ENCODE measurements around the gene LEPR.
A peak's percentile ranks its signal among the peaks of the same experiment; 100 is the strongest.

LEPR gene

DNA sequence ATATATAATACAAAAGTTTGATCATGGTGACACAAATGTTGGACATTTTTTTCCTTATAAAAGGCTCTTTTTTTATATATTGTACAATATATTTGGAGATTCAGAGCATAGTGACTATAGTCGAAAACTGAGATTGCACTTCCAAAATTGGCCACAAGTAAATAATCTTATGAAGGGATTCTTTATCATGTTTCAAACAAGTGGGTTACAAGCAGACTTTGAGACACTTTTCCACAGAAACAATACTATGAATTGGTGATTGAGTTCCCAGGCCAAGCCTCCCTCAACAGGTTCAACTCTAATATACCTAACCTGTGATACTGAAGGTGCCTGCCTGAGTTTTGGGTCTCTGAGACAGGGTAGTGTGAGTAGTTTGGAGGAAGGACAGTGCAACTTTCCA is 13.8 kb downstream of the LEPR start:
- peak overlapping the region; percentile 63 for H3K27ac ChIP-seq
- no peaks in the 10 kb centered on the region for H3K9me3 ChIP-seq (ENCODE audit: control insufficient read depth, low read length)
- no peak overlapping the region for H3K4me2 ChIP-seq (ENCODE audit: low read length)
- no peak overlapping the region for H3K9ac ChIP-seq
- H3K79me2 ChIP-seq, result no peaks in the 10 kb centered on the region
- no peaks in the 10 kb centered on the region for H3K36me3 ChIP-seq (ENCODE audit: control insufficient read depth, insufficient read depth, low read length)
- no peaks in the 10 kb centered on the region for H3K27me3 ChIP-seq (ENCODE audit: control insufficient read depth, insufficient read depth, low read length)
- TF ChIP-seq, protein P1, sequence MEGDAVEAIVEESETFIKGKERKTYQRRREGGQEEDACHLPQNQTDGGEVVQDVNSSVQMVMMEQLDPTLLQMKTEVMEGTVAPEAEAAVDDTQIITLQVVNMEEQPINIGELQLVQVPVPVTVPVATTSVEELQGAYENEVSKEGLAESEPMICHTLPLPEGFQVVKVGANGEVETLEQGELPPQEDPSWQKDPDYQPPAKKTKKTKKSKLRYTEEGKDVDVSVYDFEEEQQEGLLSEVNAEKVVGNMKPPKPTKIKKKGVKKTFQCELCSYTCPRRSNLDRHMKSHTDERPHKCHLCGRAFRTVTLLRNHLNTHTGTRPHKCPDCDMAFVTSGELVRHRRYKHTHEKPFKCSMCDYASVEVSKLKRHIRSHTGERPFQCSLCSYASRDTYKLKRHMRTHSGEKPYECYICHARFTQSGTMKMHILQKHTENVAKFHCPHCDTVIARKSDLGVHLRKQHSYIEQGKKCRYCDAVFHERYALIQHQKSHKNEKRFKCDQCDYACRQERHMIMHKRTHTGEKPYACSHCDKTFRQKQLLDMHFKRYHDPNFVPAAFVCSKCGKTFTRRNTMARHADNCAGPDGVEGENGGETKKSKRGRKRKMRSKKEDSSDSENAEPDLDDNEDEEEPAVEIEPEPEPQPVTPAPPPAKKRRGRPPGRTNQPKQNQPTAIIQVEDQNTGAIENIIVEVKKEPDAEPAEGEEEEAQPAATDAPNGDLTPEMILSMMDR (IDR thresholded peaks at IDR 0.05), result no peak
- H3K4me1 ChIP-seq, result peaks cover 15% of the 10 kb centered on the region
- H3K4me3 ChIP-seq (ENCODE audit: low read depth, low read length), result no peak overlapping the region
- no peak overlapping the region for H2AFZ ChIP-seq

GRCh38 chr1:65434760-65435159 is 14.3 kb downstream of the LEPR start:
- Histone ChIP-seq H3K4me1 (peaks cover 15% of the 10 kb centered on the region), H3K27me3 (ENCODE audit: control insufficient read depth, insufficient read depth, low read length) (no peaks in the 10 kb centered on the region), H3K9me3 (ENCODE audit: control insufficient read depth, low read length) (no peaks in the 10 kb centered on the region), H3K36me3 (ENCODE audit: control insufficient read depth, insufficient read depth, low read length) (no peaks in the 10 kb centered on the region), H3K79me2 (no peaks in the 10 kb centered on the region), H3K9ac (no peak overlapping the region), H3K4me2 (ENCODE audit: low read length) (no peak overlapping the region), H2AFZ (no peak overlapping the region), H3K4me3 (ENCODE audit: low read depth, low read length) (no peak overlapping the region), H3K27ac (peak overlapping the region; percentile 63)
- TF ChIP-seq, protein P1 (IDR thresholded peaks at IDR 0.05), result no peak

- no peak overlapping the region for H3K4me3 ChIP-seq (ENCODE audit: low read depth, low read length)
Observed at GRCh38 chr1:65435987-65436386, 15.5 kb downstream of the LEPR start.

DNA sequence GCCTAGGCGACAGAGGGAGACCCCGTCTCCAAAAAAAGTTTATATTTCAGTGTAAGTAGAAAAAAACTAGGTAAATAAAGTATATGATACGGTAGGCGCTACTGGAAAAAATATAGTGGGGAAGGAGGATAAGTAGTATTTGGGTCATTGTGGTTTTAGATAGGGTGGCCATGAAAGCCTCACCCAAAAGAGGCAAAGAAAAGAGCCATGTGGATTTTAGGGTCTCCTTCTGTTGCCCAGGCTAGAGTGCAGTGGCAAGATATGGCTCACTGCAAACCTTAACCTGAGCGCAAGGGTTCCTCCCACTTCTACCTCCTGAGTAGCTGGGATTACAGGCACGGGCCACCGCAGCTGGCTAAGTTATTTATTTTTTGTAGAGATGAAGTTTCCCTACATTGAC is 17.1 kb downstream of the LEPR start:
- no peaks in the 10 kb centered on the region for H3K27me3 ChIP-seq (ENCODE audit: control insufficient read depth, insufficient read depth, low read length)
- no peaks in the 10 kb centered on the region for H3K79me2 ChIP-seq
- H3K36me3 ChIP-seq (ENCODE audit: control insufficient read depth, insufficient read depth, low read length), result no peaks in the 10 kb centered on the region
- H3K4me2 ChIP-seq (ENCODE audit: low read length), result no peak overlapping the region
- no peak overlapping the region for H3K9ac ChIP-seq
- peaks cover 11% of the 10 kb centered on the region for H3K4me1 ChIP-seq
- no peaks in the 10 kb centered on the region for H3K9me3 ChIP-seq (ENCODE audit: control insufficient read depth, low read length)
- H3K27ac ChIP-seq, result no peak overlapping the region
- H2AFZ ChIP-seq, result no peak overlapping the region
- TF ChIP-seq, protein P1 (IDR thresholded peaks at IDR 0.05), result no peak
- no peak overlapping the region for H3K4me3 ChIP-seq (ENCODE audit: low read depth, low read length)

More at GRCh38 chr1:65435987-65436386, 15.5 kb downstream of the LEPR start:
- Histone ChIP-seq H3K4me1 (peaks cover 15% of the 10 kb centered on the region), H3K27ac (no peak overlapping the region), H3K9ac (no peak overlapping the region), H3K27me3 (ENCODE audit: control insufficient read depth, insufficient read depth, low read length) (no peaks in the 10 kb centered on the region), H2AFZ (no peak overlapping the region), H3K4me2 (ENCODE audit: low read length) (no peak overlapping the region), H3K36me3 (ENCODE audit: control insufficient read depth, insufficient read depth, low read length) (no peaks in the 10 kb centered on the region), H3K79me2 (no peaks in the 10 kb centered on the region), H3K9me3 (ENCODE audit: control insufficient read depth, low read length) (no peaks in the 10 kb centered on the region)
- TF ChIP-seq, protein P1 (IDR thresholded peaks at IDR 0.05), result no peak

DNA sequence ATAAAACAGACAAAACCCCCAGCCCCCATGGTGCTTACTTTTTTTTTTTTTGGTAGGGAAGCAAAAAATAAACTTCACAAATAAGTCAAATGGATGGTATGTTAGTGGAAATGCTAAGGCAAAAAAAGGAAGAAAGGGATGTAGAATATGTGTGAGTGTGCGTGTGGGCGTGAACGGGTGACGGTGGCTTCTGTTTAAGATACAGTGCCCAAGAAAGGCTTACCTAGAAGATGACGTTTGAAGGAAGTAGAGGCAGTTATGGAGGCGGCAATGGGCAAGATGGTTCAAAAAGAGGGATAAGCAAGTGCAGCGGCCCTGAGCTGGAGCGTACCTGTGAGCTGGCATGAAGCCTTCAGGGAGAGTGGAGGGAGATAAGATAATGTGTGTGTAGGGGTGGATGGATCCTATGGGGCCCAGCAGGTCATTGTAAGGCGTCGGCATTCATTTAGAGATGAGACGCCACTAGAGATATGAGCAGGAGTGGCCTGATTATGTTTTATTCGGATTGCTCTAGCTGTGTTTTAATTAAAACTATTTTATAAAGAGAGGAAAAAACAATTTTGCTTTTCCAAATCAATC is 19.9 kb downstream of the LEPR start:
- Histone ChIP-seq H3K9me3 (ENCODE audit: control insufficient read depth, low read length) (no peaks in the 10 kb centered on the region), H3K27me3 (ENCODE audit: control insufficient read depth, insufficient read depth, low read length) (no peaks in the 10 kb centered on the region), H2AFZ (no peak overlapping the region), H3K79me2 (no peaks in the 10 kb centered on the region), H3K4me2 (ENCODE audit: low read length) (no peak overlapping the region), H3K4me1 (peaks cover 2% of the 10 kb centered on the region), H3K4me3 (ENCODE audit: low read depth, low read length) (no peak overlapping the region), H3K9ac (no peak overlapping the region), H3K36me3 (ENCODE audit: control insufficient read depth, insufficient read depth, low read length) (no peaks in the 10 kb centered on the region), H3K27ac (no peak overlapping the region)
- TF ChIP-seq, protein P1 (IDR thresholded peaks at IDR 0.05), result no peak

All from parathyroid adenoma (tissue), 2 donors.